Neural cell (in vitro differentiated cells): ENCODE results near the gene PTTG1IP.

Source experiments
- CTCF ChIP-seq: fragments of 450-650 bp; IDR thresholded peaks from 2 replicates; pipeline ENCODE4 v1.5.1; 2014; ENCODE audit warnings: antibody characterized with exemption, mild to moderate bottlenecking, moderate library complexity; ENCODE audit not compliant: poor library complexity, severe bottlenecking
- EZH2 ChIP-seq: fragments of 200-600, 300-800 bp; shearing (Covaris generic), sonication (generic); IDR thresholded peaks from 2 replicates; pipeline ENCODE4 v1.6.1; 2014; ENCODE audit warnings: antibody characterized with exemption, low read length, borderline replicate concordance, mild to moderate bottlenecking; ENCODE audit not compliant: insufficient read depth, poor library complexity, severe bottlenecking
- TAF1 ChIP-seq: IDR thresholded peaks from 2 replicates; pipeline ENCODE4 v1.6.1; 2012; ENCODE audit warnings: low read depth

DNA sequence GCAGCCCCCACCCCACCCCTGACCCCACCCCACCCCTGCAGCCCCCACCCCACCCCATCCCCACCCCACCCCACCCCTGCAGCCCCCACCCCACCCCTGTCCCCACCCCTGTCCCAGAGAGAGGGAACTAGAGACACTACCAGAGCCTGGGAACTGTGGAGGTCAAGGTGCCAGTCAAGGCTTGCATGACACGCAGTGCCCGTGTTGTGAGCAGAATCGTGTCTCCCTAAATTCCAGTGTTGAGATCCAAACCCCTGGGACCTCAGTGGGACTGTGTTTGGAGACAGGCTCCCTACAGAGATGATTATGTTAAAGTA is 37.2 kb downstream of the PTTG1IP start:
- no peak for TF ChIP-seq CTCF
- TF ChIP-seq TAF1, result no peak
- TF ChIP-seq EZH2, result no peak
